DOHH2 (cell line): Measurements from ENCODE around the gene FLNA.
"Not testable (repeated sequence)": the region's sequence is repeated elsewhere in the genome, so short reads cannot be mapped to it uniquely, and the experiment has no call there.

Experiments used
- EZH2phosphoT487 ChIP-seq: fragments of 200-600 bp; sonication (generic); IDR thresholded peaks from 2 replicates; pipeline ENCODE4 v1.6.1; 2017; ENCODE audit warnings: borderline replicate concordance, mild to moderate bottlenecking, antibody characterized with exemption, low read length, moderate library complexity, mixed read lengths
- TF ChIP-seq, protein P1 (sequence below): fragments of 200-600 bp; sonication (generic); IDR thresholded peaks from one replicate; pipeline ENCODE4 v1.5.1; 2014; ENCODE audit warnings: antibody characterized with exemption, mild to moderate bottlenecking, low read depth, low read length; ENCODE audit not compliant: poor library complexity, severe bottlenecking

DNA sequence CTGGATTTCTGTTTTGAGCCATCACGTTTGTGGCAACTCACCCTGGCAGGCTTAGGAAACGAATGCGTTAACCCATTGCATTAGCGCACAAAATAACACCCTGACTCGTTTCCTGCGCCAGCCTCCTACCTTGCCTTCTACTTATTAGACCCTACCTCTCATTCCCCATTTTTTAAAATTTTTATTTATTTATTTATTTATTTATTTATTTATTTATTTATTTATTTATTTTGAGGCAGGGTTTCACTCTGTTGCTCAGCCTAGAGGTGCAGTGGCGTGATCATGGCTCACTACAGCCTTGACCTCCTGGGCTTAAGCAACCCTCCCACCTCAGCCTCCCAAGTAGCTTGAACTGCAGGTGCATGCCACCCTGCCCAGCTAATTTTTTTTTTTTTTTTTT lies 71.4 kb downstream of the FLNA start:
- TF ChIP-seq, protein P1, sequence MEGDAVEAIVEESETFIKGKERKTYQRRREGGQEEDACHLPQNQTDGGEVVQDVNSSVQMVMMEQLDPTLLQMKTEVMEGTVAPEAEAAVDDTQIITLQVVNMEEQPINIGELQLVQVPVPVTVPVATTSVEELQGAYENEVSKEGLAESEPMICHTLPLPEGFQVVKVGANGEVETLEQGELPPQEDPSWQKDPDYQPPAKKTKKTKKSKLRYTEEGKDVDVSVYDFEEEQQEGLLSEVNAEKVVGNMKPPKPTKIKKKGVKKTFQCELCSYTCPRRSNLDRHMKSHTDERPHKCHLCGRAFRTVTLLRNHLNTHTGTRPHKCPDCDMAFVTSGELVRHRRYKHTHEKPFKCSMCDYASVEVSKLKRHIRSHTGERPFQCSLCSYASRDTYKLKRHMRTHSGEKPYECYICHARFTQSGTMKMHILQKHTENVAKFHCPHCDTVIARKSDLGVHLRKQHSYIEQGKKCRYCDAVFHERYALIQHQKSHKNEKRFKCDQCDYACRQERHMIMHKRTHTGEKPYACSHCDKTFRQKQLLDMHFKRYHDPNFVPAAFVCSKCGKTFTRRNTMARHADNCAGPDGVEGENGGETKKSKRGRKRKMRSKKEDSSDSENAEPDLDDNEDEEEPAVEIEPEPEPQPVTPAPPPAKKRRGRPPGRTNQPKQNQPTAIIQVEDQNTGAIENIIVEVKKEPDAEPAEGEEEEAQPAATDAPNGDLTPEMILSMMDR = not testable (repeated sequence)
- not testable (repeated sequence) for TF ChIP-seq EZH2phosphoT487
